K562 (cell line): ENCODE results near the gene SLAMF6. TPM values are rescaled to one million over a fixed set of nuclear protein-coding genes. Genes with fewer than 3 reads are reported as not detected.

ENCODE experiments used
- CBFA2T3 ChIP-seq: fragments of 450-650 bp; IDR thresholded peaks from 2 replicates; pipeline ENCODE4 v1.6.1; 2017
- COPS2 ChIP-seq: fragments of 450-650 bp; conservative IDR thresholded peaks from 2 replicates; pipeline ENCODE4 v1.6.1; 2016; ENCODE audit warnings: mild to moderate bottlenecking, moderate library complexity
- CXXC5 ChIP-seq: fragments of 250-450 bp; sonication (Bioruptor Pico); IDR thresholded peaks from 2 replicates; pipeline ENCODE4 v1.8.0; 2022; ENCODE audit warnings: inconsistent platforms, mild to moderate bottlenecking, moderate library complexity
- DPF2 ChIP-seq: fragments of 450-650 bp; IDR thresholded peaks from 2 replicates; pipeline ENCODE4 v1.6.1; 2016
- HDAC2 ChIP-seq: fragments of 450-650 bp; IDR thresholded peaks from 2 replicates; pipeline ENCODE4 v1.6.1; 2016; ENCODE audit warnings: mild to moderate bottlenecking
- MTA3 ChIP-seq: fragments of 450-650 bp; formaldehyde crosslinking; IDR thresholded peaks from 2 replicates; pipeline ENCODE4 v1.6.1; 2017; ENCODE audit warnings: mild to moderate bottlenecking, borderline replicate concordance
- PHB ChIP-seq: fragments of 250-450 bp; sonication (Bioruptor Pico); IDR thresholded peaks from 2 replicates; pipeline ENCODE4 v1.5.0; 2021
- SMAD2 ChIP-seq: fragments of 150-350 bp; IDR thresholded peaks from 2 replicates; pipeline ENCODE4 v1.6.1; 2014; ENCODE audit warnings: low read depth, mild to moderate bottlenecking, low read length
- SRSF1 ChIP-seq: fragments of 200-400 bp; formaldehyde crosslinking; IDR thresholded peaks from 2 replicates; pipeline ENCODE4 v1.6.1; 2017; ENCODE audit warnings: mild to moderate bottlenecking, low read depth, low read length, moderate library complexity
- TEAD4 ChIP-seq, 2 experiments: sonication (generic) in 1 of 2; formaldehyde crosslinking in 1 of 2; IDR thresholded peaks; 2 replicates each; pipeline versions ENCODE4 v1.6.1 to v1.8.0; 2012 to 2022; ENCODE audit warnings: borderline replicate concordance in 1 of 2, inconsistent platforms in 1 of 2, low read length in 1 of 2, mild to moderate bottlenecking in 1 of 2, missing genetic modification reagents in 1 of 2
- THRAP3 ChIP-seq: fragments of 450-650 bp; IDR thresholded peaks from 2 replicates; pipeline ENCODE4 v1.6.1; 2016; ENCODE audit warnings: mild to moderate bottlenecking, inconsistent platforms, borderline replicate concordance
- ZNF311 ChIP-seq: fragments of 250-450 bp; sonication (Bioruptor Pico); IDR thresholded peaks from 2 replicates; pipeline ENCODE4 v1.4.0; 2020; ENCODE audit warnings: mild to moderate bottlenecking, moderate library complexity
- ZNF717 ChIP-seq: fragments of 250-450 bp; sonication (Bioruptor Pico); IDR thresholded peaks from 2 replicates; pipeline ENCODE4 v1.5.0; 2021
- ZNF76 ChIP-seq: fragments of 250-450 bp; sonication (Bioruptor Pico); IDR thresholded peaks from 2 replicates; pipeline ENCODE4 v1.4.0; 2020; ENCODE audit warnings: mild to moderate bottlenecking, moderate library complexity, borderline replicate concordance
- polyA plus RNA-seq, 8 experiments: library from polyadenylated mRNA; depleted of rRNA in 4 of 8; stranded (reverse) in 5 of 8; unstranded in 3 of 8; fragments of >200 nt; fragmentation: Nextera tagmentation in 2 of 8; fragmentation: Illumina TruSeq in 1 of 8; extraction: Ambion mirVana in 2 of 8; extraction: Trizol in 1 of 8; gene quantifications; 2 replicates each; pipeline versions ENCODE4 v1.2.1 to v1.2.3, GENCODE V29; 2011 to 2014; ENCODE audit warnings: inconsistent platforms in 1 of 8, missing spikeins in 1 of 8
- total RNA-seq, 7 experiments: library from RNA; depleted of rRNA in 6 of 7; stranded (reverse); fragments of >200 nt in 6 of 7; fragmentation: Illumina TruSeq in 2 of 7; extraction: Trizol in 2 of 7; gene quantifications; 2 replicates each; pipeline versions ENCODE4 v1.2.1 to v1.2.3, GENCODE V29; 2011 to 2021; ENCODE audit warnings: low replicate concordance in 1 of 7
- TF ChIP-seq, protein P1 (sequence below): fragments of 450-650 bp; IDR thresholded peaks from 2 replicates; pipeline ENCODE4 v1.6.1; 2017; ENCODE audit warnings: mild to moderate bottlenecking, moderate library complexity
- TF ChIP-seq, protein P2 (sequence below): fragments of 250-450 bp; sonication (Bioruptor Pico); IDR thresholded peaks from 2 replicates; pipeline ENCODE4 v1.4.0; 2020; ENCODE audit warnings: mild to moderate bottlenecking
- TF ChIP-seq, protein P3 (sequence below), 3 experiments: IDR thresholded peaks in 2 of 3; conservative IDR thresholded peaks in 1 of 3; 2 replicates each; pipeline ENCODE4 v1.5.1; 2011 to 2012; ENCODE audit warnings: low read length in 3 of 3, mild to moderate bottlenecking in 3 of 3, control low read depth in 2 of 3, improper control_type of control experiment in 1 of 3, inconsistent platforms in 1 of 3, low read depth in 1 of 3, mixed read lengths in 1 of 3, moderate library complexity in 1 of 3; ENCODE audit not compliant: insufficient read depth in 2 of 3
- TF ChIP-seq, protein P4 (sequence below): fragments of 250-450 bp; sonication (Bioruptor Pico); IDR thresholded peaks from 2 replicates; pipeline ENCODE4 v1.8.0; 2022; ENCODE audit warnings: moderate library complexity, mild to moderate bottlenecking, inconsistent platforms
- TF ChIP-seq, protein P5 (sequence below): fragments of 450-650 bp; conservative IDR thresholded peaks from 2 replicates; pipeline ENCODE4 v1.6.1; 2016; ENCODE audit warnings: missing genetic modification characterization, low read depth, mild to moderate bottlenecking, missing compliant biosample characterization, moderate library complexity
- TF ChIP-seq, protein P6 (sequence below): fragments of 450-650 bp; IDR thresholded peaks from 2 replicates; pipeline ENCODE4 v1.6.1; 2016

The SLAMF6 gene
- total and polyA plus RNA-seq, 9 of the 15 experiments (the other 6 are each of a cell fraction or from before 2014, with no cell fraction given), result 0.56 to 4.8 (median 1.1) TPM

DNA sequence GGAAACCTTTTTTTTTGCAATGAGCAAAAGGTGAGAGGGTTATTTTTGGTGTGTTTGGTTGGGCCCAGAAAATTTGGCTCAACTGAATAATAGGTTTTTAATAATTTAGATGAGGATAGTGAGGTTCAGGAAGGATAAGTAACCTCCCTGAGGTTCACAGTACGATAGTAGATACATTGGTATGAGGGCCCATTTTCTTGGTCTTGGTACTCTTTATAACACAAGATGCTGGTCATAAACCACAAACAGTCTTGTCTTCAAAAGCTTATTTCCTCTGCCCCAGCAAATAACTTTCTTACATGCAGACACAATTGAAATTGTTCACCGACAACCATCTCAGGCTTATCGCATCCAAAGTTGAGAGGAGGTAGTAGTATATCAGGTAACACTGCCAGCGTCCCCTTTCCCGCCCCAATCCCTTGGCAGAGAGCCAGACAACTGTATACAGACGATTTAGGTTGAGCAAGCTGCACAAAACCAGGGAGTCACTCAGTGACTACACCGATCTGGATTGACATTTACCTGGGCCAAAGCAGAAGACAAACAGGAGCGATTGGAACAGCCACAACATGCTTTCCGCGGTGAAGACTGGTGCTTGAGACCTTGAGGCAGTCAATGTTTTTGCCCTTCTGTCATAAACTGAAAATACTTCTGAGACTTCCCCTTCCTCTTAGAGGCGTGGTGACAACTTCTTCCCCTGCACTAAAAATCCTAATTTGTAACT is at the start of gene SLAMF6 (continued):
- TF ChIP-seq CBFA2T3, result peak; percentile 45; the same call in 1 of the 2 replicates
- TF ChIP-seq SRSF1, result no peak
- no peak for TF ChIP-seq SMAD2
- TF ChIP-seq CXXC5 (CRISPR knock-in tag), result peak; percentile 50; the same call in 1 of the 2 replicates
- TF ChIP-seq THRAP3, result no peak
- 0 out of 2 replicates have a peak, but pooled peaks have one; percentile 32 for TF ChIP-seq MTA3
- TF ChIP-seq, protein P1, sequence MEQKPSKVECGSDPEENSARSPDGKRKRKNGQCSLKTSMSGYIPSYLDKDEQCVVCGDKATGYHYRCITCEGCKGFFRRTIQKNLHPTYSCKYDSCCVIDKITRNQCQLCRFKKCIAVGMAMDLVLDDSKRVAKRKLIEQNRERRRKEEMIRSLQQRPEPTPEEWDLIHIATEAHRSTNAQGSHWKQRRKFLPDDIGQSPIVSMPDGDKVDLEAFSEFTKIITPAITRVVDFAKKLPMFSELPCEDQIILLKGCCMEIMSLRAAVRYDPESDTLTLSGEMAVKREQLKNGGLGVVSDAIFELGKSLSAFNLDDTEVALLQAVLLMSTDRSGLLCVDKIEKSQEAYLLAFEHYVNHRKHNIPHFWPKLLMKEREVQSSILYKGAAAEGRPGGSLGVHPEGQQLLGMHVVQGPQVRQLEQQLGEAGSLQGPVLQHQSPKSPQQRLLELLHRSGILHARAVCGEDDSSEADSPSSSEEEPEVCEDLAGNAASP, result no peak
- no peak for TF ChIP-seq ZNF311
- TF ChIP-seq ZNF76 (CRISPR knock-in tag), result no peak
- TF ChIP-seq, protein P2, sequence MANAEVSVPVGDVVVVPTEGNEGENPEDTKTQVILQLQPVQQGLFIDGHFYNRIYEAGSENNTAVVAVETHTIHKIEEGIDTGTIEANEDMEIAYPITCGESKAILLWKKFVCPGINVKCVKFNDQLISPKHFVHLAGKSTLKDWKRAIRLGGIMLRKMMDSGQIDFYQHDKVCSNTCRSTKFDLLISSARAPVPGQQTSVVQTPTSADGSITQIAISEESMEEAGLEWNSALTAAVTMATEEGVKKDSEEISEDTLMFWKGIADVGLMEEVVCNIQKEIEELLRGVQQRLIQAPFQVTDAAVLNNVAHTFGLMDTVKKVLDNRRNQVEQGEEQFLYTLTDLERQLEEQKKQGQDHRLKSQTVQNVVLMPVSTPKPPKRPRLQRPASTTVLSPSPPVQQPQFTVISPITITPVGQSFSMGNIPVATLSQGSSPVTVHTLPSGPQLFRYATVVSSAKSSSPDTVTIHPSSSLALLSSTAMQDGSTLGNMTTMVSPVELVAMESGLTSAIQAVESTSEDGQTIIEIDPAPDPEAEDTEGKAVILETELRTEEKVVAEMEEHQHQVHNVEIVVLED (CRISPR knock-in tag), result no peak
- no peak for TF ChIP-seq ZNF717 (CRISPR knock-in tag)
- peak; percentile 50; the same call in 1 of the 2 replicates for TF ChIP-seq HDAC2
- peak; percentile 54 for TF ChIP-seq TEAD4 (IDR thresholded peaks at IDR 0.05; ENCODE audit: low read length)
- TF ChIP-seq TEAD4 (CRISPR knock-in tag; IDR thresholded peaks at IDR 0.05; ENCODE audit: borderline replicate concordance), result no peak
- TF ChIP-seq, protein P3, sequence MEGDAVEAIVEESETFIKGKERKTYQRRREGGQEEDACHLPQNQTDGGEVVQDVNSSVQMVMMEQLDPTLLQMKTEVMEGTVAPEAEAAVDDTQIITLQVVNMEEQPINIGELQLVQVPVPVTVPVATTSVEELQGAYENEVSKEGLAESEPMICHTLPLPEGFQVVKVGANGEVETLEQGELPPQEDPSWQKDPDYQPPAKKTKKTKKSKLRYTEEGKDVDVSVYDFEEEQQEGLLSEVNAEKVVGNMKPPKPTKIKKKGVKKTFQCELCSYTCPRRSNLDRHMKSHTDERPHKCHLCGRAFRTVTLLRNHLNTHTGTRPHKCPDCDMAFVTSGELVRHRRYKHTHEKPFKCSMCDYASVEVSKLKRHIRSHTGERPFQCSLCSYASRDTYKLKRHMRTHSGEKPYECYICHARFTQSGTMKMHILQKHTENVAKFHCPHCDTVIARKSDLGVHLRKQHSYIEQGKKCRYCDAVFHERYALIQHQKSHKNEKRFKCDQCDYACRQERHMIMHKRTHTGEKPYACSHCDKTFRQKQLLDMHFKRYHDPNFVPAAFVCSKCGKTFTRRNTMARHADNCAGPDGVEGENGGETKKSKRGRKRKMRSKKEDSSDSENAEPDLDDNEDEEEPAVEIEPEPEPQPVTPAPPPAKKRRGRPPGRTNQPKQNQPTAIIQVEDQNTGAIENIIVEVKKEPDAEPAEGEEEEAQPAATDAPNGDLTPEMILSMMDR (IDR thresholded peaks at IDR 0.05 in 2 of 3, conservative IDR thresholded peaks at IDR 0.05 in 1 of 3; ENCODE audit: insufficient read depth in 2 of 3, low read depth in 1 of 3, low read length in 3 of 3), result no peak
- TF ChIP-seq COPS2, result no peak
- no peak for TF ChIP-seq PHB (CRISPR knock-in tag)
- TF ChIP-seq, protein P4, sequence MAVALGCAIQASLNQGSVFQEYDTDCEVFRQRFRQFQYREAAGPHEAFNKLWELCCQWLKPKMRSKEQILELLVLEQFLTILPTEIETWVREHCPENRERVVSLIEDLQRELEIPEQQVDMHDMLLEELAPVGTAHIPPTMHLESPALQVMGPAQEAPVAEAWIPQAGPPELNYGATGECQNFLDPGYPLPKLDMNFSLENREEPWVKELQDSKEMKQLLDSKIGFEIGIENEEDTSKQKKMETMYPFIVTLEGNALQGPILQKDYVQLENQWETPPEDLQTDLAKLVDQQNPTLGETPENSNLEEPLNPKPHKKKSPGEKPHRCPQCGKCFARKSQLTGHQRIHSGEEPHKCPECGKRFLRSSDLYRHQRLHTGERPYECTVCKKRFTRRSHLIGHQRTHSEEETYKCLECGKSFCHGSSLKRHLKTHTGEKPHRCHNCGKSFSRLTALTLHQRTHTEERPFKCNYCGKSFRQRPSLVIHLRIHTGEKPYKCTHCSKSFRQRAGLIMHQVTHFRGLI (CRISPR knock-in tag), result no peak
- TF ChIP-seq DPF2, result peak; percentile 46; the same call in 1 of the 2 replicates
- TF ChIP-seq, protein P5, sequence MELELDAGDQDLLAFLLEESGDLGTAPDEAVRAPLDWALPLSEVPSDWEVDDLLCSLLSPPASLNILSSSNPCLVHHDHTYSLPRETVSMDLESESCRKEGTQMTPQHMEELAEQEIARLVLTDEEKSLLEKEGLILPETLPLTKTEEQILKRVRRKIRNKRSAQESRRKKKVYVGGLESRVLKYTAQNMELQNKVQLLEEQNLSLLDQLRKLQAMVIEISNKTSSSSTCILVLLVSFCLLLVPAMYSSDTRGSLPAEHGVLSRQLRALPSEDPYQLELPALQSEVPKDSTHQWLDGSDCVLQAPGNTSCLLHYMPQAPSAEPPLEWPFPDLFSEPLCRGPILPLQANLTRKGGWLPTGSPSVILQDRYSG (tag), result no peak
- TF ChIP-seq, protein P6, sequence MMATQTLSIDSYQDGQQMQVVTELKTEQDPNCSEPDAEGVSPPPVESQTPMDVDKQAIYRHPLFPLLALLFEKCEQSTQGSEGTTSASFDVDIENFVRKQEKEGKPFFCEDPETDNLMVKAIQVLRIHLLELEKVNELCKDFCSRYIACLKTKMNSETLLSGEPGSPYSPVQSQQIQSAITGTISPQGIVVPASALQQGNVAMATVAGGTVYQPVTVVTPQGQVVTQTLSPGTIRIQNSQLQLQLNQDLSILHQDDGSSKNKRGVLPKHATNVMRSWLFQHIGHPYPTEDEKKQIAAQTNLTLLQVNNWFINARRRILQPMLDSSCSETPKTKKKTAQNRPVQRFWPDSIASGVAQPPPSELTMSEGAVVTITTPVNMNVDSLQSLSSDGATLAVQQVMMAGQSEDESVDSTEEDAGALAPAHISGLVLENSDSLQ, result peak; percentile 50; the same call in 1 of the 2 replicates
